GM21526 (cell line): Measurements from ENCODE around the gene SPNS3.

Source experiments
- ATAC-seq: cut with Tn5 transposase; IDR thresholded peaks from one replicate; pipeline ENCODE4 v1.9.1; 2021; ENCODE audit warnings: moderate library complexity; ENCODE audit not compliant: unreplicated experiment, low FRiP score

The SPNS3 gene

DNA sequence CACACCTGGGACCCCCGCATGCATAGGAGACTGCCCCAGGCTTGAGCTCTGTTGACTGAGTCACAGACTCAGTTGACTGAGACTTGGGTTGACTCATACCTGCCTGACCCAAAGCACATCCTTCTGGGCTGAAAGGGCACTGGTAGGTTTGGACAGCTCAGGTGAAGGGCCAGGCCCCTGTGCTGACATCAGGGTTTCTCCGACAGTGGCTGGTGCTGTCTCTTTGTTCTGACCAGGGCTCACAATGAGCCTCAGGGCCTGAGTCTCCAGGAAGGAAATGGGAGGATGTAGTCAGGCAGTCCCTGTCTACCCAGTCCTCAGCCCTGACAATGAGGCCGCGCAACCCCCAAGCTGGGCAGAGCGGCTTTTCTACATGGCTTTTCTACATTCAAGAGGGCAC lies 71.4 kb downstream of the SPNS3 start:
- no peak for ATAC-seq

DNA sequence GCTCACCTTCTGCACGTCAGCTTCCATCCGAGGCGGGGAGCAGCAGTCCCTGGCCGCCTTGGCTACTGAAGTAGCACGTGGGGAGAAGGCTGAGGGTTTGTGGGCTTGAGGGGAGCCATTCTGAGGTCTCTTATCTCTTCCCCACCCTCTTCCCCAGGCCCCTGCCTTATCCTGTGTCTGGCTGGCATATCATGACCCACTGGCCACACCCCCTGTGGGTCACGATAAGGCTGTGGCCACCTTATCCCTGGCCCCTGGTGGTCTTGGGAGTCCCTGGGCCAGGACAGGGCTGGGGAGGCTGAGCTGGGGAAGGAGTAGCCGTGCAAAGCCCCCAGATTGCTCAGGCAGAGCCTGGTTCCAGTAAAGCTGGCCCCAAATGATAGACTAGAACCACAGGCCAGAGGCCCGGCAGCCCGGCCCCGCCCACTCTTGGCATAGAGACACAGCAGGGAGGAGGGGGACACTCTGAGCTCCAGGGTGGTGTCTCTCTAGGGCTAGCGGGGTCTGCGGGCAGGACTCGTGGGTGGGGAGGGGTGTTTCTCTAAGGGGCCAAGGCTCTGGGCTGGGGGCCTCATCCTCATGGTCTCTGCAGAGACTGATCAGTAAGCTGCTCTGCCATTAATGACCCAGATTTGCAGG lies 72.6 kb downstream of the SPNS3 start:
- ATAC-seq = no peak

DNA sequence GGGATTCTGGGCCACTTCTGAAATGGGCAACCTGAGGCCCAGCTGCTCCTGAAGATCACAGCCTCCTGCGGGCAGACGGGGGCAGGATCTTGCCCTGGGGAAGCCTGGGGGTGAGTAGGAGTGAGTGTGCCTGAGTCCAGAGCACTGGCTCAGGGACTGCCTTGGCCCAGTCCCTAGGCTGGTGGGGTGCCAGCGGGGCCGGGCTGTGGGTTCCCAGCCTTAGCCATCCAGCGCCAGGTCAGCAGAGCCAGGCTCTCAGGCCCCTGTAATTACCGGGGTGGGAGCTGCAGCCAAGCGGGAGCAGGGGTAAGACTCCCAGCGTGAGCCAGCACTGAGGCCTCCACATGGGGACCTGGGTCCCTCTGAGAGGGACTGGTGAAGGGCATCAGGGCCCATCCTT lies 73.2 kb downstream of the SPNS3 start:
- ATAC-seq = no peak

DNA sequence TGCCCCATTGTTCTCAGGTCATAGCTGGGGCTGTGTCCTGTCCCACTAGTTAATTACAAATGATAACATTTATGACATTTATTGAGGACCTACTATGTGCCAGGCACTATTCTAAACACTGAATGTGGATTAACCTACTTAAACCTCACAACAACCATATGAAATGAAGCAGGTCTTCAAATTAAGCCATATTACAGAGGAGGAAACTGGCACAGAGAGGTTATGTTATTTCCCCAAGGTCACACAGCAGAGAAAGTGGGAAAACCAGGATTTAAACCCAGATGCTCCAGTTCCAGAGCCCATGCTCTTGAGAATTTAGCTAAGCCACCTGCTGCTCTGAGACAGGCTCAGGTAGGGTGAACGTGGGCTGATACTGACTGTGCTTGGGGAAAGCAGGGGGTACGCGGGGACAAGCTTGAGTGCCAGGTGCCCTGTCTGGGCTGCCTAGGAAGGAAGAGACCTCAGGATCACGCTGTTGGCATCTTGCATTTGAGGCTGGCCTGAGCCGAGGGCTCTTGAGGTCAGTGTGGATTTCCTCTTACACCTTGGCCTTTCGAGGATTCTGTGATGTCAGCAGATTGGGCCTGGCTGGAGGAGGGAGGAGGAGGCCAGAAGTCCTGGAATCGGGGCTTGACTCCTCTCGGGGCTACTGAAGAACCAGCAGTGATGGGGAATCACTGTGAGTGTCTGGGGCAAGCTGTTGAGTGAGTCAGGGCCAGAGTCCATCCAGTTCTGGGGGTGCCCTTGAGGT lies 73.8 kb downstream of the SPNS3 start:
- ATAC-seq = no peak

DNA sequence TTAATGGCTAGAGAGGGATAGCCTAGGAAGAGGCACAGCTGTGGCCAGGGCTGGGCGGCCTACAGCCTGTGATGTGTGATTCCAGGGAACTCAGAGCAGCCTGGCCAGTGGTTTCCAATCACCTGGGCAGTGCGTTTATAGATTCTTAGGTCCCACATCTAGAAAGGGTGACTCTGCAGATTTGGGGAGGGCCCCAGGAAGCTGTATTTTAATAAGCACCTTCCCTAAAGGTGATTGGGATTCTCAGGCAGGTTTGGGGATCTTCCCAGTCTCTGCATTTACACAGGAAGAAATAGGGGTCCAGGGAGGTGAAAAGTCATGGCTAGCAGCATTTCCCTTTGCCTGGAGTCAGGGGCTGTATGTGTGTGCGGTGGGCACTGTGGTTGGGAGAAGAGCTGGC lies 74.5 kb downstream of the SPNS3 start:
- ATAC-seq = no peak

DNA sequence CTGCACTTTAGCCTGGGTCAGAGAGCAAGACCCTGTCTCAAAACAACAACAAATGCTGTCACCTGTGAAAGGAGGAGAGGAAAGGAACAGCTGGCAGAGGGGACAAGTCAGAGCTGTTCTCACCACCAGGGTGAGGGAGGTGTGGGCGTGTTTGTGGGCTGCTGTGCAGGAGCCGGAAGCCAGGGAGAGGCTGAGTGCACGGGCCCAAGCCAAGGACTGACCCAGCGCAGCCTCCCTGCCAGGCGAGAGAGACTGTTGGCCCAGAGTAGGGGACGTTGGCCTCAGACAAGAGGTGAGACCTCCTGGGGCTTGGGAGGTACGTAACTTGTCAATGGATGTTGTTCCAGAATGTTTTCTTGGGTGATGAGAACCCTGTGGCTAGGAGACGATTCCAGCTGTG lies 75.7 kb downstream of the SPNS3 start:
- ATAC-seq = no peak

DNA sequence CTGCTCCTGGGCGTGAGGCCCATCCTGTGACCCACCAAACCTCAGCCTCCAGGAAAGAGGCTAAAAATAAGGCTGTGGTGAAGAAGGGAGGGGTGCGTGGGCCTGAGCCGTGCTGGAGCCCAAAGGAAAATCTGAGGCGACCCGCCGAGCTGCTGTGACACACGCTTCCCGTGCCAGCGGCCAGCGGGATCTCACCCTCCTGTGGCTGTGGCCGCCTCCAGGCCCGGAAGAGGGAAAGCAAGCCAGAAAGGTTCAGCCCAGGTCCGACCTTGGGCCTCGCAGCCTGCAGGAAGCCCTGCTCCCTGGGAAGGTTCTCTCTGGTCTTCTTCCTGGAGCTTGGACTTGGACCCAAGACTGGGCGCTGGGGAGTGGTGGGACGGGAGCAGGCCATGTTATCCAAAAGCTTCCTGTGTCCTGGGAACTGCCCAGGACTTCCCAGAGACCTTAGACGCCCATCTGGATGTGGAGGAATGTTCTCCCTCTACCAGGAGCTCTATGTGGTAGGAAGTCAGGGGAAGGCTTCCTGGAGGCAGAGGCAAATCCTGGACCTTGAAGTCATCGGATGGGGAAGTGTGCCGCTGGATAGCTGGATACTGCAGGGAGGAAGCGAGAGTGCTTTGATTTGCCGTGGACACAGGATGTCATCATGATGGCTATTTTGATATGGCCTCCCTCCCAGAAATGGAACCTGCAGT lies 76.3 kb downstream of the SPNS3 start:
- no peak for ATAC-seq

DNA sequence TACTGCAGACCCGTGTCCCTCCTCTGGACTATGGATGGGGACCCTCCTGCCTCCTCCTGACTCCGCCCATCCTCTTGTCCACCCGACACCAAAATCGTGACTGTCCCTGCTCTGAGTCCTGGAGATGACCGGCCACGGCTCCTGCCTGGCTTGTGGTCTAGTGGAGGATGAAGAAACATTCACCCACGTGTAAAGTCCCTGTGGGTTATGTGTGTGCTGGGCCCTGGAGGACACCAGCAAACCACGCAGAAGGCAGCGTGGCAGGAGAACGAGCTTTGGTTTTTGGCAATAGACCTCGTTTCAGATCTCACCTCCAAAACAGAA lies 76.8 kb downstream of the SPNS3 start:
- ATAC-seq = no peak

DNA sequence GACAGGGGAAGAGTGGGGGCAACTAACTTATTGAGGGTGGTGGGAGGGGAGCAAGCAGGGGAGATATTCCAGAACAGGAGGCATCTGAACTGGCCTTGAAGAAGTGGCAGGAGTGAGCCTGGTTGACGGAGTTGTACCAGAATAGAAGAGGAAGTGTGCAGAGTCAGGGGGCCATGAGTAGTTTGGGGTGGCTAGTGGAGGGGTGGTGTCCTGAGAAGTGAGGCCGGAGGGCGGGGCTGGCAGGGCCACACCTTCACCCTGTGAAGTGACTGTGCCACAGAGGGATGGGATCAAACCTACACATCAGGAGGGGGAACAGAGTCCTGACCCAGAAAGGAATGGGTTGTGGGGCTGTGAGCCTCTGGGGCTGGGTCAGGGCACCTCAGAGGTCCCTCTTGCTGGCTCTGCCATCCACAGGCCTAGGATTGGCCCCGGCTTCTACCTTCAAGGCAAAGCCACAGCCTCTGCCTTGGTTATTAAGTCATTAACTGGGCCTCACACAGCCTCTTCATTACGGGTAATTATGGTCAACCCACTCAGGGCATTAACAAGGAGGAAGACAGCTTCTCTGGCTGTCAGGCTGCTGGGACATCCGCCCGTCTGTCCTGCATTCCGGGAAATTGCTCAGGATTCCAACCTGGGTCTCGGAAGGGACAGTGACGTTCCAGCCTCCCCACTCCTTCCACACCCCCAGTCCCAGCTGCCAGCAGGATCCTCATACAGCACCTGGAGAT lies 77.6 kb downstream of the SPNS3 start:
- no peak for ATAC-seq

DNA sequence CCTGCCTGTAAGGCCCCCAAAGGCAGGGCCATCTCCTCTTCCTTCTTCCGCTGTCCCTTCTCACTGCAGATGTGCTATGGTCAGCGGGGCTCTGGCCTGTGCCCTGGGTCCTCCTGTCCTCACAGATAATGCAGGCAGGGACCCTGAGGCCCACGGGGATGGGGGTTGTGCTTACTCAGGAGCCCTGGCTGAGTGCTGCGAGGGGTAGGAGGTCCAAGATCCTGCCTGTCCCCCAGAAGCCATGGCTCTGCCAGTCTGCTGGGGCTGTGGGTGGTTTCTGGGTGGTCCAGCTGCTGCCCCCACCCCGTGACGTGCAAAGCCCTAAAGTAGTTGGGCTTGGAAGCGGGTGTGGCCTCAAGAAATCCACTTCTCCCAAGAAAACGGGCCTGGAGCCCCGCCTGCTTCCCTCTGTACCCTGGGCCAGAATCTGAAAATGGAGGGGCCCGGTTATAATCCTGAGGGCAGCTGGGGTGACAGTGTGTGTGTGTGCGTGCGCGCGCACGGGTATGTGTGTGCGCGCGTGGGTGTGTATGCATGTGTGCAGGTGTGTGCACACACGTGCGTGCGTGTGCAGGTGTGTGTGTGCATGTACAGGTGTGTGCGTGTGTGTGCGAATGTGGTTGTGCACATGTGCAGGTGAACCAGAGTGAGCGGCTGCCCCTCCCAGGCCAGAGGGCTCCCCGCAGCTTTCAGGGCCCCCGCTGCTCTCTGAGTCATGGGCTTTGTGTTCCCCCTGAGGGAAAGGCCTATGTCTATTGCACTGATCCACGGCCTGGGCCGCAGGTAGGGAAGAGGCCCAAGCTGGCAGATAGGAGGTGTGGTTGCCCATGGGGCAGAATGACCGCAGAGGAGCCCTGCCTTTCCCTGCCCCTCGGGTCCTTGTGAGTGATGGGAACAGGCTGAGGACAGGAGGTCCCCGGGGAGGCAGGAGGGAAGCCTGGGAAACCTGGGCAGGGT lies 78.7 kb downstream of the SPNS3 start:
- no peak for ATAC-seq

DNA sequence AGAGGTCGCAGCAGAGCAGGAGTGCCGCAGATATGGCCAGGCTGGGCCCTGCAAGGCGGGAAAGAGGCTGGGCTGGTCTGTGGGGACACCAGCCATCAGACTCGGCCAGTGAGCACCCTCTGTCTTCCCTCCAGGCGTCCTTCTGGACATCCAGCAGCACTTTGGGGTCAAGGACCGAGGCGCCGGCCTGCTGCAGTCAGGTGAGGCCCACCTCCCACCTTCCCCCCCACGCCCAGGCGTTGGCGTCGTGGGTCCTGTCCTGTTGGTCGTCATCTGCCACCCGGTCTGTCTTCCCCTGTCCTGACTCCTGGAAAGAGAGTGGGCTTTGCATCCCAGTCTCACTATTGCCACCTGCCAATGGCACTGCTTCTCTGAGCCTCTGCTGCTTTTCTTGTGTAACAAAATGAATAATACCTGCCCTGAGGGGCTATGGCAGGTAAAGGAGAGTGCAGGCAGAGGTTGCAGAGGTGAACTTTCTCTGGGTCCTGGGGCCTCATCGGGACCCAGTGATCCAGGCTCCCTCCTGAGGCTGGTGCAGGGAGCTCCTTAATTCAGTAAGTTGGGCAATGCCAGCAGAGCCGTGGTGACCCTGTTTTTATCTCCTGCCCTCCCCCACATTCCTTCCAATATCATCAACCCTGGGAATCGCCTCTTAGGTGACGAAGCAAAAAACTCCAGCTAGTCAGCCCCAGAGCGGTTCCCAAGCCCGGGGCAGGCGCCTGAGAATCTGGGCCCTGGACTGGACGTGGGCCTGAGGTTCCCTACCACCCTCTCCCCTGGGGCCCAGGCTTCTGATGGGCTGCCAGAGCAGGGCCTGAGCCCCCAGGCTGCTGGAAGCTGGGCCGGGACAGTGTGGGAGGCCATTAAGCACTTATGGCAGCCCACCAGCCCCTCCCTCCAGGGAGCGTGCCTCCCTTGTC lies 79.6 kb downstream of the SPNS3 start:
- no peak for ATAC-seq

DNA sequence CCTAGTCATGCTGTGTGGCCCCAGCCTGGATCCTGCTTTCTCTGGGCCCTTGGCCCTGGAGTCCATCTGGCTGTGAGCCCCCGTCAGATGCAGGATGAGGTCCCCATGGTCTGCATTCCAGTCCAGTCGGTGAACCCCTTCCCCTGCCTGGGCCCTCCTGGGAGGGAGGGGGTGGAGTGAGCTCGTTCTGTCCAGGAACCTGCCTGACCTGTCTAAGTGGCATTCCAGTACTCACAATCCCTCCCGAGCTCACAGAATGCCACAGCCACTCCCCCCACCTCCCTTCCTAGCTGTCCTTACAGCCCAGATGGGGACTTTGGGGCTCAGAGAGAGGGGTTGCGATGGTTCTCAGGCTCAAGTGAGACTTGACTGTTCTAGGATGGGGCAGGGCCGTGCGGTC lies 80.5 kb downstream of the SPNS3 start:
- ATAC-seq = no peak

DNA sequence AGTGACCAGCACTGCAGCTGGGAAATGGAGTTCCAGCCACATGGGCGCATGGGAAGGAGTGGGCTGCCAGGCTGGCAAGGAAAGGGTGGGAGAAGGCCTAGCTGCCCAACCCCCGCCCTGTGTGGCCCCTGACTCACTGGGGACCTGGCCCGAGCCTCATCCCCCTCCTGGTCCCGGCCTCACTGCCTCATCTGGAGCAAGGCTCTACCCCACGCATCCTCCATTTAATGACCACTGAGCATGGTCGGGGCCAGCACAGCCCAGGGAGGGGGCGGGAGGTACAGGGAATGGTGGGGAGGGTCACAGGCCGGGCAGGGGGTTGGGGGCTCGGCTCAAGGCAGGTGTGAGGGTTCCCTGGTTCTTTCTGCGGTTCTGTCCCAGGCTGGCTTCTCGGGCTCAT lies 81.0 kb downstream of the SPNS3 start:
- no peak for ATAC-seq

DNA sequence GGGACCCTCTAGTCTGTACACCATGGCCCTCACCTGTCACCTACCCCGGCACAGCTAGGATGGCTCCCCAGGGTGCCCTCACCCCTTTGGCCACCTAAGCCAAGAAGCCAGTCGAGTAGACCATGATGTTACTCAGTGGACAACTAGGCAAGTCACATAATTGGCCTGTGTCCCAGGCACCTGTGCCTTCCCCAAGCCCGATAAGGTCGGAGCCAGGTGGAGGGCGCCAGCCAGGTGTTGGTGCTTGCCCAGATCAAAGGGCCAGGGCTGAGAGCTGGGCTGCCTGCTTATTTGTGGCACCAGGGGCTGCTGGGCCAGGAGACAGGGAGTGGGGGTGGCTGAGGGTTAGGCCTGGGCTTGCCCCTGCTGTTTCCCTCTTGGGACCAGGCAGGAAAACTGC lies 81.8 kb downstream of the SPNS3 start:
- no peak for ATAC-seq

DNA sequence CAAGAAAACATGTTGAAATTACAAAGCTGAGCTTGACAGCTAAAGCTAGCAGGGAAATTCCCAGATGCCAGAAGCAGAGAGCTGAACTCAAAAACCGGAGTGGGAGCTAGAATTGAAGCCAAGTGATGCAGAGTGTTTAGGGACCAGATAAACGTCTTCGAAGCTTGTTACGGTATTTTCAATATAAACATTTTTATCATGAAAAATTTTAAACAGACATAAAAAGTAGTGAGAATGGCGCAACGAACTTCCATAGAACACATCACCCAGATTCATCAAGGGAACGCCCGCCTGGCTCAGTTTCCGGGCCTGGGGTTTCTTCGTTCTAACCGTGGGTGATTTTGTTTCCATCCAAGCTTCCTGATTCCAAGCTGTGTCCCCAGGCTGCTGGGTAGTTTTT lies 83.0 kb downstream of the SPNS3 start:
- ATAC-seq = no peak

DNA sequence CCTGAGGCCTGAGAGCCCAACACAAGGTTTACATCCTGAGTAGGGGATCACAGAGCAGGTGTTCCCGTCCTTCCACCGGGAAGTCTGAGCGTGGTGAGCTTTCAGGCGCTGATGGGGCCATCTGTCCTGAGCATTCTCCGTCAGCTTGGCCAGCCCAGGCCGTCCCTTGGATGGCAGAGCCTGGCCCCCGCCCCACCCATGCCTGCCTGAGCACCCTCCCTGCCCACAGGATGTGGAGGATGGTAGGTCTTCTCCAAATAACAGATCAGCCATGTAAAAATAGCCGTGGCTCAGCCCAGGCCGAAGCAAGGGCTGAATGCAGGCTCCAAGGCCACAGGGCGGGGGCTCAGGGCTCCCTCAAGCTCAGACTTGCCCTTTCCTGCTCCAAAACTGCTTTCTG lies 85.2 kb downstream of the SPNS3 start:
- no peak for ATAC-seq

DNA sequence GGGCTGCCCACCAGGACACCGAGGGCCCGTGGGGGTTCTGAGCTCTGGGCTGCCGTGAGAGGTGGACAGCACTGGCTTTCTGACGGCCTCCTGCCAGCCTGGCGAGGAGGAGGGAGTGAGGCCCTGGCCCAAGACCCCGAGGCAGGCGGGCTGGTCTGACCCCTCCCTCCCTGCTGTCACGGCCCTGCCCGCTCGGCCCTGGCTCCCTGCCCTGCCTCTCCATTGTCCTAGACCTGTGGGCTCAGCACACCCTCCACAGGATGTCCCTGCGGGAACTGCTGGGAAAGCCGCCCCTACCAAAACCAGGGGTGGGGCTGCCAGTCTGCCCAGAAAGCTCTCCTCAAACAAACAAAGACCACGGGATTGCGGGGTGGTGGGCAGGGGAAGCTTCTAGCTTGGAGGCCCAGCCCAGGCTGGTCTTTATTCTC lies 85.6 kb downstream of the SPNS3 start:
- ATAC-seq = no peak

DNA sequence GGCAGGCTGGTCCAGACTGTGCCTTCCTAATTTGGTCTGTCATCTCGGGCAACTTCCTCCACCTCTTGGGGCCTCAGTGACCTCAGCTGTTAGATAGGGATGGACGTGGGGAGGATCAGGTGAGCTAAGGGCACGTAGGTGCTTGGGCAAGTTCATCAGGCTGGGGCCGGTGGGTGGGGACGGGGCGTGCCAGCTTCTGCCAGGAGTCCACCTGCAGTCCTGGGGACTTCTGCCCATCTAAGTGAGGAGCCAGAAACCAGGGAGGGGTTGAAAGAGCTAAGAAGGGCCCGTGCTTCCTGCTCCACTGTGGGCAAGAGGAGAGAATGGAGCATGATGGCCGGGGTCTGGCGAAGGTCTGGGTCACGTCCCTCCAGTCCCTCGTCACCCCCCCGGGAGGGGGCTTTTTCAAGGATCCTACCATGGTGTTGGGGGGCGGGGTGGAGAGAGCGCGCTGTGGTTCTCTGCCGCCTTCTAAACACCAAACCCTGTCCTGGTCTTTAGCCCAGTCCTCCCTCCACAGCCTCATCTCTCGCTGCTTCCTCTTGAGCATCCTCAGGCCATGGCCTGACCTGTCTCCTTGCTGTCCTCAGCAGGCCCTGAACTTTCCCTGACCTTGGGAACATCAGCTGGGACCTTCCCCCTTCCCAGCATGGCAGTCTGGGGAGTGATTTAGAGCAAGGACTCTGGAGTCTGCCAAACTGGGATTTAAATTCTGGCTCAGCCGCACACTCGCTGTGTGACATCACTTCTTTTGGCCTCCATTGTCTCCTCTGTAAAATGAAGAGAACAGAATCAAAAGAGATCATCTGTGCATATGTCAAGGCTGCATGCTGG lies 86.5 kb downstream of the SPNS3 start:
- no peak for ATAC-seq
